Ishikawa (cell line): ENCODE measurements around the gene SASH1.

Source experiments
- CEBPB ChIP-seq: IDR thresholded peaks from 2 replicates; pipeline ENCODE4 v1.6.1; 2012
- CREB1 ChIP-seq: IDR thresholded peaks from 2 replicates; pipeline ENCODE4 v1.6.1; 2012; ENCODE audit warnings: low read depth
- EGR1 ChIP-seq: IDR thresholded peaks from 2 replicates; pipeline ENCODE4 v1.6.1; 2012
- EP300 ChIP-seq: IDR thresholded peaks from 2 replicates; pipeline ENCODE4 v1.6.1; 2012; ENCODE audit warnings: borderline replicate concordance
- FOXM1 ChIP-seq: IDR thresholded peaks from 2 replicates; pipeline ENCODE4 v1.6.1; 2012; ENCODE audit warnings: low read depth, borderline replicate concordance
- NFIC ChIP-seq: IDR thresholded peaks from 2 replicates; pipeline ENCODE4 v1.6.1; 2012
- RAD21 ChIP-seq: IDR thresholded peaks from 2 replicates; pipeline ENCODE4 v1.6.1; 2012; ENCODE audit warnings: low read depth
- TAF1 ChIP-seq: IDR thresholded peaks from 2 replicates; pipeline ENCODE4 v1.6.1; 2012; ENCODE audit warnings: low read depth, mild to moderate bottlenecking
- TCF12 ChIP-seq: IDR thresholded peaks from 2 replicates; pipeline ENCODE4 v1.6.1; 2012; ENCODE audit warnings: low read depth
- TEAD4 ChIP-seq: IDR thresholded peaks from 2 replicates; pipeline ENCODE4 v1.6.1; 2012
- YY1 ChIP-seq: IDR thresholded peaks from 2 replicates; pipeline ENCODE4 v1.6.1; 2012; ENCODE audit warnings: low read depth
- ZBTB7A ChIP-seq: IDR thresholded peaks from 2 replicates; pipeline ENCODE4 v1.6.1; 2012; ENCODE audit warnings: low read depth
- TF ChIP-seq, protein P1 (sequence below): IDR thresholded peaks from 2 replicates; pipeline ENCODE4 v1.6.1; 2012
- TF ChIP-seq, protein P2 (sequence below): IDR thresholded peaks from 2 replicates; pipeline ENCODE4 v1.6.1; 2012
- TF ChIP-seq, protein P3 (sequence below): IDR thresholded peaks from 2 replicates; pipeline ENCODE4 v1.6.1; 2012; ENCODE audit warnings: low read depth, mild to moderate bottlenecking

The SASH1 gene

DNA sequence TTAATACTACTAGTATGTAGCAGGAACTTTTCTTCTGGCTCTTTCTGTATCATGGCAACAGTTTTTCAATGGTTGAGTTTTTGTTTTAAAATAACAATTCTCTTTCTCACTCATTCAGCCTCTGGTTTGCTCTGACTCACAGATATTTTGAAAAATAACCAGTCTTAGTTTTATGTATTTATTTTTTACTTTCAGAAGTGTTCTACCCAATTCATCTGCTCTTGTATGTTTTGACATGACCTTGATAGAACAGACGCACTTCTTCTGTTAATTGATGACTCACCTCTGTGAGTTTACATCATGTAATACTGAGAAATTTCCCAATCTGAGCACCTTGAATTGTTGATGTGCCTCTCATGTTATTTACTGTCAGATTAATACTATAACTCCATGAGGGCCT is 178.9 kb downstream of the SASH1 start:
- TF ChIP-seq, protein P1, sequence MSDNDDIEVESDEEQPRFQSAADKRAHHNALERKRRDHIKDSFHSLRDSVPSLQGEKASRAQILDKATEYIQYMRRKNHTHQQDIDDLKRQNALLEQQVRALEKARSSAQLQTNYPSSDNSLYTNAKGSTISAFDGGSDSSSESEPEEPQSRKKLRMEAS = no peak
- TF ChIP-seq, protein P2, sequence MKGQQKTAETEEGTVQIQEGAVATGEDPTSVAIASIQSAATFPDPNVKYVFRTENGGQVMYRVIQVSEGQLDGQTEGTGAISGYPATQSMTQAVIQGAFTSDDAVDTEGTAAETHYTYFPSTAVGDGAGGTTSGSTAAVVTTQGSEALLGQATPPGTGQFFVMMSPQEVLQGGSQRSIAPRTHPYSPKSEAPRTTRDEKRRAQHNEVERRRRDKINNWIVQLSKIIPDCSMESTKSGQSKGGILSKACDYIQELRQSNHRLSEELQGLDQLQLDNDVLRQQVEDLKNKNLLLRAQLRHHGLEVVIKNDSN = no peak
- TF ChIP-seq ZBTB7A = no peak
- TF ChIP-seq NFIC = no peak
- TF ChIP-seq EP300 = no peak
- TF ChIP-seq RAD21 = no peak
- TF ChIP-seq CEBPB = no peak
- no peak for TF ChIP-seq EGR1
- TF ChIP-seq YY1 = no peak
- no peak for TF ChIP-seq TAF1
- TF ChIP-seq TEAD4 = no peak
- no peak for TF ChIP-seq TCF12
- TF ChIP-seq, protein P3, sequence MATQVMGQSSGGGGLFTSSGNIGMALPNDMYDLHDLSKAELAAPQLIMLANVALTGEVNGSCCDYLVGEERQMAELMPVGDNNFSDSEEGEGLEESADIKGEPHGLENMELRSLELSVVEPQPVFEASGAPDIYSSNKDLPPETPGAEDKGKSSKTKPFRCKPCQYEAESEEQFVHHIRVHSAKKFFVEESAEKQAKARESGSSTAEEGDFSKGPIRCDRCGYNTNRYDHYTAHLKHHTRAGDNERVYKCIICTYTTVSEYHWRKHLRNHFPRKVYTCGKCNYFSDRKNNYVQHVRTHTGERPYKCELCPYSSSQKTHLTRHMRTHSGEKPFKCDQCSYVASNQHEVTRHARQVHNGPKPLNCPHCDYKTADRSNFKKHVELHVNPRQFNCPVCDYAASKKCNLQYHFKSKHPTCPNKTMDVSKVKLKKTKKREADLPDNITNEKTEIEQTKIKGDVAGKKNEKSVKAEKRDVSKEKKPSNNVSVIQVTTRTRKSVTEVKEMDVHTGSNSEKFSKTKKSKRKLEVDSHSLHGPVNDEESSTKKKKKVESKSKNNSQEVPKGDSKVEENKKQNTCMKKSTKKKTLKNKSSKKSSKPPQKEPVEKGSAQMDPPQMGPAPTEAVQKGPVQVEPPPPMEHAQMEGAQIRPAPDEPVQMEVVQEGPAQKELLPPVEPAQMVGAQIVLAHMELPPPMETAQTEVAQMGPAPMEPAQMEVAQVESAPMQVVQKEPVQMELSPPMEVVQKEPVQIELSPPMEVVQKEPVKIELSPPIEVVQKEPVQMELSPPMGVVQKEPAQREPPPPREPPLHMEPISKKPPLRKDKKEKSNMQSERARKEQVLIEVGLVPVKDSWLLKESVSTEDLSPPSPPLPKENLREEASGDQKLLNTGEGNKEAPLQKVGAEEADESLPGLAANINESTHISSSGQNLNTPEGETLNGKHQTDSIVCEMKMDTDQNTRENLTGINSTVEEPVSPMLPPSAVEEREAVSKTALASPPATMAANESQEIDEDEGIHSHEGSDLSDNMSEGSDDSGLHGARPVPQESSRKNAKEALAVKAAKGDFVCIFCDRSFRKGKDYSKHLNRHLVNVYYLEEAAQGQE = no peak

DNA sequence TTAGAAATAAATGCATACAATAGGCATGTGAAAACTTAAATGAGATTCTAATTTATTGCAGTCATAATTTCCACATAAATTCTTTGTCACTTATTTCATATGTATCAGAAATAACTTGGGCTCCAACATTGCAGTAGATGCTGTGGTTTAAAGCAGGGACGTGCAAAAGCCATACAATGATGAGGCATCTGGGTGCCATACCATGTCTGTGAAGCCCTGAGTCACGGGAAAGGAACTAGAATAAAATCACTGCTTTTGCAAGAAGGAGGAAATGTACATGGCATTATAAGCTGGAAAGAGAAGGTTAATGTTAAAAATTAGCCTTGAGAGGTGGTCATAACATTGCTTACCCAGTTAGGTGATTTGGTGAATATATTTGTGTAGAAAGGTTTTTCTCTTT is 180.4 kb downstream of the SASH1 start:
- TF ChIP-seq, protein P2 = no peak
- TF ChIP-seq EP300 (no peak), TEAD4 (no peak)
- TF ChIP-seq, protein P1 = no peak

DNA sequence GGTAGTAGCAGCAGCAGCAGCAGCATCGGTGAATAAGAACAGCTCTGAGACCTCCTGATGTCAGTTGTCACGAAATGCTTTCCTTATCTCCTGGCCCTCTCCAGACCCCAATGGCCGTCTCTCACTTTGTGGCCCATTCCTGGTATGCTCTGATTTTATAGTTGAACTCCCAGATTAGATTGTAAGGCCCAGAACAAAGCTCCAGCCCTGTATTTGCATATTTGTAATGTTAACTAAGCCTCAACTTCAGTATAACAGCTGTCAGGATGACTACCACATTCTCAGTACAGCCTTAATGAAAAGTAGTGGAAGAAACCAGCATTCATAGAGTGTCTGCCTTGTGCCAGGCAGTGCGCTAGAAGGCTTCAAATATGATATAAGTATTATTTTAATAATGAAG is 180.9 kb downstream of the SASH1 start:
- TF ChIP-seq NFIC (no peak), ZBTB7A (no peak), EP300 (no peak)
- TF ChIP-seq, protein P3 = no peak
- TF ChIP-seq, protein P1 = no peak

DNA sequence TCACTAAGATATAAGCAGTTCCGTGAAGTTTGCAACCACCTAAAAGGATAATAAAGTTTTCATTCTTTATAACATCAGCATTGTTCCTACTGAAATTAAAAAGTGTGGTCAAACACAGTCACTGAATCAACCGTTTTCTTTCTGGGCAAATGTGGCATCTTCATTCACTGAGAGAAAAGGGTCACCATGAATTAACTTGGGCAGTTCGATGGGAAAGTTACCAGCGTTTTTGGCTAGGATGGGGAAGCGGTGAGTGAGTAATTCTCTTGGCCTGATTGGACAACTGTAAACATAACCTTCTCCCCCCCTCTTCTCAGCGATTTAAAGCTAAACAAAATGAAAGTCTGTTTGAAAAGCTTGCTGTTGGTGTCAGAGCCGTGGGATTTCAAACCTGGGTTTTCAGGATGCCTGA is 181.8 kb downstream of the SASH1 start:
- TF ChIP-seq, protein P3 = no peak
- TF ChIP-seq CEBPB (no peak), TAF1 (no peak), YY1 (no peak), EGR1 (no peak), ZBTB7A (no peak), TEAD4 (no peak), TCF12 (no peak), RAD21 (no peak), CREB1 (no peak), FOXM1 (no peak)
- TF ChIP-seq, protein P2 = no peak

DNA sequence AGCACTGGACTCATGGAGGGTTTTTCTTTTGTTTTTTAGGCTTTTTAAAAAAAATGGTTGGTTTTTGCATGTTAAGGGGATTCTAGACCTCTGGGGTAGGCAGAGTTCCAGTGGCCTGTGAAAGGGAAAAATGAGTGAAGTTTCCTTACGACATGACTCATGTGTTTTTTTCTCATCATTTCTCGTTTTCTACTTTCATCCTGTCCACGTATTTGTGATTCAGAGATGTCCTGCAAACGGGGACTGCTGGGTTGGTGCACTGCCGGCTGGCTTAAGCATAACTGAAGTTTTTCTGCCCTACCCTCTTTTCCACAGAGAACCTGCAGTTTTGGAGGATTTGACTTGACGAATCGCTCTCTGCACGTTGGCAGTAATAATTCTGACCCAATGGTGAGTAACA is 182.3 kb downstream of the SASH1 start:
- TF ChIP-seq NFIC (no peak), YY1 (no peak), CREB1 (no peak), TCF12 (no peak), EGR1 (no peak), TAF1 (no peak), ZBTB7A (no peak), EP300 (no peak)
- TF ChIP-seq, protein P3 = no peak
- TF ChIP-seq, protein P1 = no peak
- TF ChIP-seq, protein P2 = no peak
